ENCODE results near the gene FYCO1. TPM values are rescaled to one million over a fixed set of nuclear protein-coding genes. Genes with fewer than 3 reads are reported as not detected.
"Not testable (repeated sequence)": the region's sequence is repeated elsewhere in the genome, so short reads cannot be mapped to it uniquely, and the experiment has no call there.

FYCO1 gene
- total RNA-seq, 1 donor from 2014 or later: 121 TPM

- peak overlapping the region; percentile 62 for H3K27ac ChIP-seq (replicated peaks)
- H3K27me3 ChIP-seq (ENCODE audit: low read depth): no peaks in the 10 kb centered on the region
- H3K9me3 ChIP-seq (replicated peaks): no peaks in the 10 kb centered on the region
- peaks cover 17% of the 10 kb centered on the region for H3K4me1 ChIP-seq
- H3K4me3 ChIP-seq: no peak overlapping the region
- no peak for DNase-seq
- H3K36me3 ChIP-seq: no peaks in the 10 kb centered on the region
- TF ChIP-seq, protein P1, sequence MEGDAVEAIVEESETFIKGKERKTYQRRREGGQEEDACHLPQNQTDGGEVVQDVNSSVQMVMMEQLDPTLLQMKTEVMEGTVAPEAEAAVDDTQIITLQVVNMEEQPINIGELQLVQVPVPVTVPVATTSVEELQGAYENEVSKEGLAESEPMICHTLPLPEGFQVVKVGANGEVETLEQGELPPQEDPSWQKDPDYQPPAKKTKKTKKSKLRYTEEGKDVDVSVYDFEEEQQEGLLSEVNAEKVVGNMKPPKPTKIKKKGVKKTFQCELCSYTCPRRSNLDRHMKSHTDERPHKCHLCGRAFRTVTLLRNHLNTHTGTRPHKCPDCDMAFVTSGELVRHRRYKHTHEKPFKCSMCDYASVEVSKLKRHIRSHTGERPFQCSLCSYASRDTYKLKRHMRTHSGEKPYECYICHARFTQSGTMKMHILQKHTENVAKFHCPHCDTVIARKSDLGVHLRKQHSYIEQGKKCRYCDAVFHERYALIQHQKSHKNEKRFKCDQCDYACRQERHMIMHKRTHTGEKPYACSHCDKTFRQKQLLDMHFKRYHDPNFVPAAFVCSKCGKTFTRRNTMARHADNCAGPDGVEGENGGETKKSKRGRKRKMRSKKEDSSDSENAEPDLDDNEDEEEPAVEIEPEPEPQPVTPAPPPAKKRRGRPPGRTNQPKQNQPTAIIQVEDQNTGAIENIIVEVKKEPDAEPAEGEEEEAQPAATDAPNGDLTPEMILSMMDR (IDR thresholded peaks at IDR 0.05; ENCODE audit: borderline replicate concordance): no peak
- intact Hi-C loops (cut with micrococcal nuclease): no loop called here
Observed at GRCh38 chr3:46007280-46007679, 11.7 kb upstream of the FYCO1 start.

DNA sequence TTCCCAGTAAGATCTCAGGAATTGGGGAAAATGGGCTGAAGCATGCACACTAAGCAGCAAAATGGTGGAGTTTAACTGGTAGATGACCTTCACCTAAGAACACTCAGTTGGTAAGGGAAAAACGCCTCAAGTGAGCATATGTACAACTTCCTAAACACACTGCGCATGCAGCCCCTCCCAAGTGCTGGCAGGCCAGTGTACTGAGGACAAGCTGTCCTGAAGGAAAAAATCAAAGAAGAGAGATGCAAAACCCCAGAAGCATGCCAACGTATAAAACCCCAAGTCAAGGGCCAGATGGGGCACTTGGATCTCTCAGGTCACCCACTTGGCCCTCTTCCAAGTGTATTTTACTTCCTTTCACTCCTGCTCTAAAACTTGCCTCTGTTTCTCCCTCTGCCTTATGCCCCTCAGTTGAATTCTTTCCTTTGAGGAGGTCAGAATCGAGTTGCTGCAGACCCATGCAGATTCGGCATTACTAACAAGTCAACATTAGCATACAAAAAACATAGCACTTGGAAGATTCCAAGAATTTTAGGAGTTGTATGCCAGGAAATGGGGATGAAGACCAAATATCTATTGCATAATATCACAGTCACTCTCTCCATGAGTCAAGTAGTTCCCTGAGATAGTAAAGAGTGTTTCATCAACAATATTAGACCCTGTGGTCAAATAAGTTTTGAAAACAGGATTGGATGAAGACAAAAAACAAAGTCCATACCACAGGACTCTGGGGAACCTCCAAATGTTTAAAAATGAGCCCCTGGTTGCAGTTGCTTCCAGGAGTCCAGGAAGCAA lies 10.8 kb upstream of the FYCO1 start:
- no peaks in the 10 kb centered on the region for H3K27me3 ChIP-seq (ENCODE audit: low read depth)
- H3K4me1 ChIP-seq: peaks cover 17% of the 10 kb centered on the region
- no peaks in the 10 kb centered on the region for H3K9me3 ChIP-seq (replicated peaks)
- no peaks in the 10 kb centered on the region for H3K36me3 ChIP-seq
- TF ChIP-seq, protein P1 (IDR thresholded peaks at IDR 0.05; ENCODE audit: borderline replicate concordance): no peak
- no peak for DNase-seq
- intact Hi-C loops (cut with micrococcal nuclease): no loop called here
- H3K4me3 ChIP-seq: no peak overlapping the region
- peak overlapping the region; percentile 62 for H3K27ac ChIP-seq (replicated peaks)

- H3K4me3 ChIP-seq; H3K9me3 ChIP-seq (replicated peaks); H3K27ac ChIP-seq (replicated peaks); H3K27me3 ChIP-seq (ENCODE audit: low read depth); DNase-seq; H3K36me3 ChIP-seq; intact Hi-C loops (cut with micrococcal nuclease): not testable (repeated sequence)
- peaks cover 17% of the 10 kb centered on the region for H3K4me1 ChIP-seq
Observed at GRCh38 chr3:46003706-46004105, 8.1 kb upstream of the FYCO1 start.

- Histone ChIP-seq H3K9me3 (replicated peaks) (no peaks in the 10 kb centered on the region), H3K27ac (replicated peaks) (no peak overlapping the region), H3K27me3 (ENCODE audit: low read depth) (no peaks in the 10 kb centered on the region), H3K36me3 (no peaks in the 10 kb centered on the region), H3K4me3 (no peak overlapping the region), H3K4me1 (peaks cover 7% of the 10 kb centered on the region)
- intact Hi-C loops (cut with micrococcal nuclease): no loop called here
- DNase-seq: no peak
- TF ChIP-seq, protein P1 (IDR thresholded peaks at IDR 0.05; ENCODE audit: borderline replicate concordance): no peak
Observed at GRCh38 chr3:46001178-46001577, 5.6 kb upstream of the FYCO1 start.

DNA sequence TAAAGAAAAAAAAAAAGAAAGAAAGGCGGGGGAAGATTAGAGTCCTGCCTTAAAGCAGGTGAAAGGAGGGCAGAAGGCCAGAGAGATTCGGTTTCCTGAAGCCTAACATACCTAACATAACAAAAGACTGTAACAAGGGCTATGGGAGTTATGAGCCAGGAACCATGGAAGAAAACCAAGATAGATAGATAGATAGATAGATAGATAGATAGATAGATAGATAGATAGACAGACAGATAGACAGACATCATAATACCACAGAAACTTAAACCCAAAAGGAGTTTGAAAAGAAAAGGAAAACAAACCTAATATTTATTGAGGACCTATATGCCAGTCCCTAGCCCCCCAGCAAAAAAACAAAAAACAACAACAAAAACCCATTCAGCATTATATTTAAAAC lies 2.3 kb upstream of the FYCO1 start:
- H3K36me3 ChIP-seq: no peaks in the 10 kb centered on the region
- intact Hi-C loops (cut with micrococcal nuclease): no loop called here
- H3K27ac ChIP-seq (replicated peaks): no peak overlapping the region
- TF ChIP-seq, protein P1 (IDR thresholded peaks at IDR 0.05; ENCODE audit: borderline replicate concordance): no peak
- no peaks in the 10 kb centered on the region for H3K27me3 ChIP-seq (ENCODE audit: low read depth)
- no peak for DNase-seq
- H3K4me1 ChIP-seq: peaks cover 33% of the 10 kb centered on the region
- no peaks in the 10 kb centered on the region for H3K9me3 ChIP-seq (replicated peaks)
- no peak overlapping the region for H3K4me3 ChIP-seq

- H3K4me1 ChIP-seq: peaks cover 37% of the 10 kb centered on the region
- H3K27ac ChIP-seq (replicated peaks); H3K9me3 ChIP-seq (replicated peaks); H3K4me3 ChIP-seq; intact Hi-C loops (cut with micrococcal nuclease); H3K36me3 ChIP-seq; DNase-seq; H3K27me3 ChIP-seq (ENCODE audit: low read depth): not testable (repeated sequence)
Observed at GRCh38 chr3:45997499-45997898, 1.9 kb upstream of the FYCO1 start.

Measured in left ventricle myocardium inferior (tissue), 1 donor.